ENCODE data around the gene PATZ1. TPM values are rescaled to one million over a fixed set of nuclear protein-coding genes. Genes with fewer than 3 reads are reported as not detected.

PATZ1 gene
- total and polyA plus RNA-seq, 2 of the 8 experiments (the other 6 are each of a cell fraction or from before 2014, with no cell fraction given), result 62.1 to 70.9 TPM

DNA sequence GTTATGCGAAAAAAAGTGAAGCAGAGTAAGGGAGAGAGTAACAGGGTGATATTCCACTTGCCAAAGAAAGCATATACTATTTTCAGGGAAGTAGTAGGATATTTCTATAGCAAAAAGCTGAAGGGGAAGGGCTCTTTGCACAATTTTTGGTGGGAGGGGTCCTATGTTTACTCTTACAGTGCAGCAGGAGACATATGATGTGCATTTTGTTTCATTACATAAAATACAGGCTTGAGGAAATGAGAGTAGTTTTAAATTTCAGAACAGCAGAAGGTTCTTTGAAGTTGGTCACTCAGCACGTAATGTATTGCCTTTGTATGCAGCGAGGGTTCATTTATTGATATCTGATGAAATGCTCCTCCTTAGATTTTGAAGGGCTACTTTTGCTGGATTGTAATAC is 50.8 kb downstream of the PATZ1 start (continued):
- TF ChIP-seq SIN3A (conservative IDR thresholded peaks at IDR 0.05 in 1 of 2, IDR thresholded peaks at IDR 0.05 in 1 of 2; ENCODE audit: low read depth in 1 of 2, low read length in 2 of 2) (no peak), CBX8 (IDR thresholded peaks at IDR 0.05; ENCODE audit: borderline replicate concordance, low read depth, low read length) (no peak), SIRT6 (IDR thresholded peaks at IDR 0.05; ENCODE audit: low read length) (no peak), SP2 (IDR thresholded peaks at IDR 0.05; ENCODE audit: low read length) (no peak), GABPA (IDR thresholded peaks at IDR 0.05; ENCODE audit: borderline replicate concordance, insufficient read depth, low read length) (no peak), RXRA (IDR thresholded peaks at IDR 0.05; ENCODE audit: insufficient read depth, low read depth, low read length) (no peak), EGR1 (IDR thresholded peaks at IDR 0.05; ENCODE audit: borderline replicate concordance, low read depth, low read length) (no peak)
